ENCODE measurements around the gene RIC3.

DNA sequence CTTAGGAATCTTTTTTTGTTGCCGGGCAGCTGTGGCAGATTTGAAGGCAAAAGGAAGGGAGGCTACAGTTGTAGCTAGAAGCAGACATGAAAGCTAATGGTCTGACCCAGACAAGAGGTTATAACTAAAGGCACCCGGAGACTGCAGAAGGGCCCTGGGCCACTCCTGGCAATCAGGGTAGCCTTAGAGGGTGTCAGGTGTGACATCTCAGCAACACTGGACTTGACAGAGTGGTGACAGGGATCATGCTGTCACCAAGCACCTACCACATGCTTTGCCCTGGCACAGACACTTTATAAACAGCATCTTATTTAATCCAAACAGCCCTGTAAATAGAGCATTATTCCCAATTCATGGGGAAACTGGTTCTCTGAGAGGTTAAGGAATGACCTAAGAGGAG, 62.1 kb downstream of the RIC3 start:
- TF ChIP-seq, protein P1, sequence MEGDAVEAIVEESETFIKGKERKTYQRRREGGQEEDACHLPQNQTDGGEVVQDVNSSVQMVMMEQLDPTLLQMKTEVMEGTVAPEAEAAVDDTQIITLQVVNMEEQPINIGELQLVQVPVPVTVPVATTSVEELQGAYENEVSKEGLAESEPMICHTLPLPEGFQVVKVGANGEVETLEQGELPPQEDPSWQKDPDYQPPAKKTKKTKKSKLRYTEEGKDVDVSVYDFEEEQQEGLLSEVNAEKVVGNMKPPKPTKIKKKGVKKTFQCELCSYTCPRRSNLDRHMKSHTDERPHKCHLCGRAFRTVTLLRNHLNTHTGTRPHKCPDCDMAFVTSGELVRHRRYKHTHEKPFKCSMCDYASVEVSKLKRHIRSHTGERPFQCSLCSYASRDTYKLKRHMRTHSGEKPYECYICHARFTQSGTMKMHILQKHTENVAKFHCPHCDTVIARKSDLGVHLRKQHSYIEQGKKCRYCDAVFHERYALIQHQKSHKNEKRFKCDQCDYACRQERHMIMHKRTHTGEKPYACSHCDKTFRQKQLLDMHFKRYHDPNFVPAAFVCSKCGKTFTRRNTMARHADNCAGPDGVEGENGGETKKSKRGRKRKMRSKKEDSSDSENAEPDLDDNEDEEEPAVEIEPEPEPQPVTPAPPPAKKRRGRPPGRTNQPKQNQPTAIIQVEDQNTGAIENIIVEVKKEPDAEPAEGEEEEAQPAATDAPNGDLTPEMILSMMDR (IDR thresholded peaks at IDR 0.05): no peak
- TF ChIP-seq POLR2AphosphoS5 (IDR thresholded peaks at IDR 0.05): no peak
- TF ChIP-seq POLR2A (IDR thresholded peaks at IDR 0.05): no peak
